Activated CD8-positive, alpha-beta memory T cell treated with anti-CD3 and anti-CD28 coated beads for 24 hours (primary cell): ENCODE data around the gene ITGA2B.

ENCODE experiments used
- DNase-seq: peaks from one replicate; pipeline ENCODE4 v3.0.0-alpha.2; 2020

ITGA2B gene

GRCh38 chr17:44389281-44389680 lies at the start of gene ITGA2B:
ITGA2B (minus strand) TSS chr17:44389649; CDS start chr17:44389473, 176 bp downstream.
- DNase-seq, result no peak

DNA sequence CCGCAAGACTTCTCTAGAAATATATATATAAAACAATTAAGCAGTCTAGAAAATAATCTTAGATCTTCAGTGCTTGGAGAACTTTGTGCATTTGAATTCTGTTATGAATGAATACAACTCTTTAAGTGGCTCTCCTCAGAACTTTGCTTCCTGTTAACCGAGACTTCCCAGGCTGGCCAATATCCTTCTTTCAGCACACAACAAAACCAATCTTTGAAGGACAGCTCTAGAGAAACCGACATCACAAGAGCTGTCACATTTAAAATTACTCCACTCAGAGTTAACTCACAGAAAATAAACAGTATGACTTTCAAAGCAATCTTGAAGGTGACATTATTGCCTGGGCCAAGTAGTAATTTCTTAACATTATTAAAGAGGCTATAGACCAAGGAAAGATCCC lies 49.7 kb upstream of the ITGA2B start:
- DNase-seq, result no peak

- no peak for DNase-seq
Observed at GRCh38 chr17:44438636-44439035, 49.2 kb upstream of the ITGA2B start.

GRCh38 chr17:44436336-44436735 lies 46.9 kb upstream of the ITGA2B start:
- no peak for DNase-seq

DNA sequence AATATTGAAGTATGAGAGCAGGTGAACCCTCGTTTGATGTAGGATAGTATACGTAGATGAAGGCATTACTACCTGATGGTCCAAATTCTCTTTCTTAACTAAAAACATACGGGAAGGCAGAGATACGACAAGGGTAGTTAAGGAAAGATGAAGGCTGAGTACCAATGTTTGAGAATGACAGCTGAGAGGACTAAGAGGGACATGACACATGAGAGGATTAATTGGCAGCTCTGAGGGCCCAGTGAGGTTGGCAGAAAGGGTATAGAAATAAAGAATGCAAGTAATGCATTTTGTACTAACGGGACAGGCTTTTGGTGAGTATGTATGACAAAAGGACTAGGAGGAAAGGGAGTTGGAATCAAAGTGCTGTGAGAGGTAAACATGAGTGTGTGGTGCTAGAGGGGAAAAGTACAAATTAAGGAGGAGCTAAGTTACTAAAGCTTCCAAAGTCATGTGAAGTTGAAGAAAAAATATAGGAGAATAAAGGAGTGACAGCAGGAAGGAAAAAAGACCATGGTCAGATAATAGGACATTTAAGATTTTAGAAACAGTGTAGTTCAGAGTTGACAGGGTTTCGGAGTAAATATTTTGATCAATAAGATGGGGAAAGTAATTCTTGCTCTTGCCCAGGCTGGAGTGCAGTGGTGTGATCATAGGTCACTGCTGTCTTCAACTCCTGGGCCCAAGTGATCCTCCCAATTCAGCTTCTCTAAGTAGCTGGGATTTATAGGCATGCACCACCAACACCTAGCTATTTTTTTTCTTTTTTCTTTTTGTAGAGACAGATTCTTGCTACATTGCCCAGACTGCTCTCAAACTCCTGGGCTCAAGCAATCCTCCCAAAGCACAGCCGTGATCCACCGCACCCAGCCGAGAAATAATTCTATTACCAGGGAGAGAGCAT lies 43.1 kb upstream of the ITGA2B start:
- no peak for DNase-seq

GRCh38 chr17:44424828-44425461 lies 35.5 kb upstream of the ITGA2B start:
- no peak for DNase-seq

DNA sequence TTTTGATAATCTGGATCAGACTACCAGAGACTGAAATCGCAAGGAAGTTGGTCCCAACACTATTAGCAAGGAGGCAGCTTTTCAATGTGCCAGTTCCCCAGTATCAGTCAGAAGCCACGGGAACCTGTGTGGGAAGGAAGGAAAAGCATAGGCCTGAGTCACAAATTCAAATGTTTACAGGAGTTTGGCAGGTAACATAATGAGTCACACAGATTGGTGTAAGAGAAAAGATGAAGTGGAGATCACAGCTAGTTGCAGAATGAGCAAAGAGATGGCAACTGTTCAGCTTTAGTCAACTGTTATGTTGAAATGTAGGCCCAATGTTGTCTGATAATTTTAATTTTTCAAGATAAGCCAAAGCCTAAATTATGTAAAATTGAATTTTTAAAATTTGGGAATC lies 28.1 kb upstream of the ITGA2B start:
- DNase-seq, result no peak

DNA sequence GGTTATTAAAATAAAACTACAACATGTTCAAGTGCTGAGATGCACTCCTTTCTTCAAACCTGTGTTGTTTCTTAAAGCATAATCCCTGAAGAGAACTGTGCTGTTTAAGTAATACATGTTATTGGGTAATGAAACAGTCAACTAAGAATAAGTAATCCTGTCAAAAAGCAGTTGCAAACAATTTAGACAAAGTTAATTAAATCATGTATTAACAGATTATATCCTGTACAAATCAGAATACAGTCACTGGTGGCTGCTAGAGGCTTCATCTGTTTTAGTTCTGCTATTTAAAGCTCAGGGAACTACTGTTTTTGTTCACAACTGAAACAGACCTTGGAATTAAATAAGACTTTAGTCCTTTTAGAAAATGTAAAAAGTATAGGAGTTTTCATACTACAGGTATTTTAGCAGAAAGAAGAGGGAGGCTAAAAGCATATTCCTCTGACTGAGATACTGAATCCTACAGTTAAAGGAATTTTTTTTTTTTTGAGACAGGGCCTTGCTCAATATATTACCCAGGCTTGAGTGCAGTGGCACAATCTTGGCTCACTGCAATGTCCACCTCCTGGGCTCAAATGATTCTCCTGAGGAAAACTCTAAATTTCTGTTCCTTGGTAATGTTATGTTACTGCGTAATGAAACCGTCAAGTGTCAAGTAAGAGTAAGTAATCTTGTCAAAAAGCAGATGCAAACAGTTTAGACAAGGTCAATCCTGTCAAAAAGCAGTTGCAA lies 27.3 kb upstream of the ITGA2B start:
- DNase-seq, result no peak

GRCh38 chr17:44414394-44415155 lies 25.1 kb upstream of the ITGA2B start:
- no peak for DNase-seq

DNA sequence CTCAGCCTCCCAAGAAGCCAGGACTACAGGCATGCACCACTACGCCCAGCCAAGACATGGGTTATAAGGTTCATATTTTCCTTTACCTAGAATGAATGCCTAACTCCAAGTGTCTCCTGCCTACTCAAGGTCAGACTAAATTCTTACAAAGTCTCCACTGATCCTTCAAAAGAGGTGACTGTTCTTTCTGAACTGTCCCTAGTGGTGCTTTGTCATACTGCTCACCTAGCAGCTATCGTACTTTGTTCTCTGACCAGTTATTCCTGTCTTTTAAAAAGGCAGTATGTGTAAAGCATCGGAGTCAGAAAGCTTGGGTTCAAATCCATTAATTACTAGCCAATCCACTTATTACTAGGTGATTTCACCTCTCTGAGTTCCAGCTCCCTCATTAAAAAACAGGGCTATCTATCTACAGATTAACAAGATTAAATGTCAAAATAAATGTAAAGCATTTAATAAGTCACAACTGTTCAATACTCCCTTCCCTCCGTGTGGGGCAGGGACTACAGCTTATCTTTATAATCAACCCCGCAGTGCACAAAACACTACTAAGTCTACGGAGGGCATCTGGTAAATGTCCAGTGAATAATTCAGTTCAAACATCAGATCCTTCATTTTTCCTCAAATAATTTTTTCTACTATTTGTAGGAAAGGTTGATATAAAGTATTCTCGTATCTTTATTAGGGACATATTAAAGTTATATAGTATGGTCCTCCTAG lies 20.0 kb upstream of the ITGA2B start:
- no peak for DNase-seq

- no peak for DNase-seq
Observed at GRCh38 chr17:44408786-44409185, 19.3 kb upstream of the ITGA2B start.

DNA sequence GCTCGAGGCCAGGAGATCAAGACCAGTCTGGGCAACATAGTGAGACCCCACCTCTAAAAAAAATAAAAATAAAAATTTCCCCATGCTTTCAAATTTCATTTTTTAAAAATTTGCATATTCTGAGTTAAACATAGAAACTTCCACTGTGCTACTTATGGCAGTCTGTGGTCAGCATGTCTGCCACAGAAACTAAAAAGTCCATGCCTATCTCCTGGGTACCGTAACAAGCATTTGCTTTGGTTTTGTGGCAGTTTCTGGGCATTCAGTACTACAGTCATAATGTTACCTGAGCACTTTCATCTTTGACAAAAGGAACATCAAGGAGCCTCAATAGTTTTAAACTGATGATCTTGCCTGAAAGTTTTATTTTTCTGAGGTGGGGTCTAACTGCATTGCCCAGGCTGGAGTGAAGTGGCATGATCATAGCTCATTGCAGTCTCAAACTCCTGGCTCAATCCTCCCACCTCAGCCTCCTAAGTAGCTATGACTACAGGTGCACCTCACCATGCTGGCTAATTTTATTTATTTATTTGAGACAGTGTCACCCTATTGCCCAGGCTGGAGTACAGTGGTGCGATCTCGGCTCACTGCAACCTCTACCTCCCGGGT lies 13.2 kb upstream of the ITGA2B start:
- DNase-seq, result no peak

DNA sequence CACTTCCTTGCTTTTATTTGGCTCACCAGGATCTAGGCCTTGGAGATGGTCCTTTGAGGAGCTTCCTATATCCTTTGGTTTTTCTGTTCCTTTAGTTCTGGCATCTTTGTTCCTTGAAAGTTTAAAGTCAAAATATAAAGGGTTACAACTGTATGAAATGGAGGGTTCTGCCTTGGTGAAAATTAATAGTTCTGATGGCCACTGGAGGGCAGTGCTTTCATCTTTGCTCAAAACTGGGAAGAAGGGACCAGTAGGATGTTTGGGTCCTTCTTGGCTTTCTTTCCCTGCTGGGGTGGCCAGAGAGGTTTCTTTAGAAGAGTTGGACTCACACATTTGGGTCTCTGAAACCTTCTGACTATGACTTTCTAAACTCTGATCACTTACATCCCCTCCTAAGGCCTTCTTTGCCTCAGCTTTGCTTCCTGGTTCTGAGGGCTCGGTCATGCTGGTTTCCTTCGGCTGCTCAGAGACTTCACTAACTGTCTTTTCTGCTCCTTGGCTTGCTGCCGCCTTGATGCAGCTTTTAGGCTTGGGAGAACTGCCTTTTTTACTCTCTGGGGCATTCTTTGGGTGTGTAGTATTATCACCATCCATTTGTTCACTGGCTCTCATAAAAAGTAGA lies 10.9 kb upstream of the ITGA2B start:
- DNase-seq, result no peak

DNA sequence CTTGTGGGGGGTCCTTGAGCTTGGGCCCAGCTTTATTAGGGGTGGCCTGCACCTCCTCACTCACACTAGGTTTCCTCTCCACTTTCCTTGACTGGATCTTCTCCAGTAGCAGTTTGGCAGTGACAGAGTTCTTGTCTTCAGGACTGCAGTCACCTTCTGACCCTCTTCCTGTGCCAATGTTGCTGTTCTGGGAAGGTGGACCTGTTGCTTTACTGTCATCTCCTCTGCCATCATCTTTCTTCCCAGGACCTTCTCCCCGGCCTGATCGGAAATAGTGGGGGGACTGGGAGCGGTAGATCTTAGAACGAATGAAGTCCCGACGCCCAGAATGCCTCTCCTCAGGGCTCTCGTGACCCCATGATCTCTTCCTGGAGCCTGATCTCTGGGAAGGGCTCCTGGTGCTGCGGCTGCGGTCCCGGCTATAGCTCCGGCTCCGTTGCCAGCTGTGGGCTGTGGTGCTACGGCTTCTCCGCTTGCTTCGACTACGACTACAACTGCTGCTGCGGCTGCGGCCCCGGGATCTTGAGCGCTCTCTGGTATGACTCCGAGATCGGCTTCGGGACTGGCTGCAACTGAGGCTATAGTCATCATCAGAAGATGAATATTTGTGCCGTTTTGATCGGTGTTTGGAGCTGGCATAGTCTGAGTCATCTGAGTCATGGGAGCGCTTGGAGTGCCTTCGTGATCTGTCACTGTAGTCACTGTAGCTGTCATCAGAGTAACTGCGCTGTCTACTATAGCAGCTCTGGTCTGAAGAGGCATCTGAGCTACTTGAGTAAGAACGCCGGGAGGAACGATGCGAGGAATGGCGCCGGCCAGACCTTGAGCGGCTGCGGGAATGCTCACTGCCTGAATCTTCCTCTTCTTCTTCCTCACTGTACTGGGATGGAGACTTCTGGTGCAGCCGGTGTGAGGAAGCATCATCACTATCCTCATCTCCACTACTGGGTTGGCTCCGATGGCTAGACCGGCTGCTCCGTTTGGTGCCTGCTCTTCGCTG lies 9.5 kb upstream of the ITGA2B start:
- DNase-seq, result peak; percentile 44

- DNase-seq, result peak; percentile 52
Observed at GRCh38 chr17:44397479-44398440, 8.3 kb upstream of the ITGA2B start.

- DNase-seq, result peak; percentile 5
Observed at GRCh38 chr17:44396946-44397345, 7.5 kb upstream of the ITGA2B start.

DNA sequence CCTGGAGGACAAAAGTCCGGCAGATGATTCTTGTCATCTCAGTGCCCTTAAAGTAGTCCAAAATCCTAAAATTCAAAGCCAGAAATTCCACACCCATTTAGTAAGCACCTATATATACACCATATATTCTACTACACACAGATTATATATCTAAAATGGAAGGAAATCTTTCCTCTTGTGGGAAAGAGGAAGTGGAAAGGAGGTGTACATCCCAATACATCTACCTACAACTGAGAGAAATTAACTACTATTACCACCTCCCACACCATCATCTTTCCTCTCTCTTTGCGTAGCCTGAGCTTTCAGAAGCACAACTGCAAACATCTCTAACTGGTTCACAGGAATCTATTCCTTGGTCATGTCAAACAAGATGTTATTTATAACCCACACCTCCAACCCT lies 5.4 kb upstream of the ITGA2B start:
- peak; percentile 5 for DNase-seq

- DNase-seq, result peak; percentile 26
Observed at GRCh38 chr17:44394112-44394511, 4.7 kb upstream of the ITGA2B start.
